Measurements from ENCODE around the gene SMAD1. TPM values are rescaled to one million over a fixed set of nuclear protein-coding genes. Genes with fewer than 3 reads are reported as not detected.

Gene SMAD1
- total RNA-seq, 1 experiment from 2014 or later: 23.0 TPM

DNA sequence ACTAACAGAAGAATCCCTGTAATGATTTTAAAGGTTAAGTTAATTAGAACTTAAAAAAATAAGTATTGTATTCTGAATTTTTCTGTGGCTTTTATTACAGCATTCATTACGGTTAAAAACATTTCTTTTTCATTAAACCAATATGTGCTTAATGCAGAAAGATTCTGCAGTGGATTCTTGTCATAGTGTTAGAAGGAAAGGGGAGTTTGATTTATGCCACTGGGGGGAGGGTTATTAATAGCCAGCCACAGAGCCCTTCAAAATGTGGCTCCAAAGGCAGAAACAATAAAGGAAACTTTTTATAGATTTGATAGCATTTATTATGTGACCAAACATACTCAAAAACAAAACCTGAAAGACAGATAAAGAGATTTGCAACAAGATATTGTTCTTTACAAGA lies 9.1 kb downstream of the SMAD1 start:
- H3K9me3 ChIP-seq (ENCODE audit: control insufficient read depth in 1 of 2, insufficient read depth in 1 of 2, low read depth in 1 of 2, low read length in 2 of 2): no peaks in the 10 kb centered on the region
- no peak for DNase-seq (ENCODE audit: low read depth, low spot score)
- no peaks in the 10 kb centered on the region for H3K9me2 ChIP-seq (ENCODE audit: insufficient read depth)
- no peak overlapping the region for H3K9ac ChIP-seq (ENCODE audit: low read length)
- no TSS peak for BruUV-seq (replicated peaks)
- H3K36me3 ChIP-seq (ENCODE audit: control insufficient read depth in 1 of 2, insufficient read depth in 2 of 2, low read length in 2 of 2): no peaks in the 10 kb centered on the region
- POLR2A ChIA-PET: no interaction called here
- no peak overlapping the region for H3K4me3 ChIP-seq (replicated peaks in 1 of 2; ENCODE audit: low read depth in 1 of 2, low read length in 2 of 2)
- no peak overlapping the region for H2AFZ ChIP-seq (ENCODE audit: low read depth, low read length, poor library complexity, severe bottlenecking)
- H4K20me1 ChIP-seq (ENCODE audit: insufficient read depth): no peaks in the 10 kb centered on the region
- intact Hi-C loops (cut with micrococcal nuclease): no loop called here
- CTCF ChIA-PET: no interaction called here
- ATAC-seq: no peak
- no peak for TF ChIP-seq RAD21 (IDR thresholded peaks at IDR 0.05; ENCODE audit: low read depth)
- TF ChIP-seq, protein P1, sequence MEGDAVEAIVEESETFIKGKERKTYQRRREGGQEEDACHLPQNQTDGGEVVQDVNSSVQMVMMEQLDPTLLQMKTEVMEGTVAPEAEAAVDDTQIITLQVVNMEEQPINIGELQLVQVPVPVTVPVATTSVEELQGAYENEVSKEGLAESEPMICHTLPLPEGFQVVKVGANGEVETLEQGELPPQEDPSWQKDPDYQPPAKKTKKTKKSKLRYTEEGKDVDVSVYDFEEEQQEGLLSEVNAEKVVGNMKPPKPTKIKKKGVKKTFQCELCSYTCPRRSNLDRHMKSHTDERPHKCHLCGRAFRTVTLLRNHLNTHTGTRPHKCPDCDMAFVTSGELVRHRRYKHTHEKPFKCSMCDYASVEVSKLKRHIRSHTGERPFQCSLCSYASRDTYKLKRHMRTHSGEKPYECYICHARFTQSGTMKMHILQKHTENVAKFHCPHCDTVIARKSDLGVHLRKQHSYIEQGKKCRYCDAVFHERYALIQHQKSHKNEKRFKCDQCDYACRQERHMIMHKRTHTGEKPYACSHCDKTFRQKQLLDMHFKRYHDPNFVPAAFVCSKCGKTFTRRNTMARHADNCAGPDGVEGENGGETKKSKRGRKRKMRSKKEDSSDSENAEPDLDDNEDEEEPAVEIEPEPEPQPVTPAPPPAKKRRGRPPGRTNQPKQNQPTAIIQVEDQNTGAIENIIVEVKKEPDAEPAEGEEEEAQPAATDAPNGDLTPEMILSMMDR (IDR thresholded peaks at IDR 0.05 in 2 of 3, conservative IDR thresholded peaks at IDR 0.05 in 1 of 3; ENCODE audit: borderline replicate concordance in 1 of 3, insufficient read depth in 1 of 3, low read depth in 2 of 3, low read length in 2 of 3): no peak
- RAD21 ChIA-PET (ENCODE audit: low non-redundant PET in 1 of 2, low total read pairs in 2 of 2, uncharacterized antibody in 2 of 2, unreplicated experiment in 2 of 2): no interaction called here
- peaks cover 65% of the 10 kb centered on the region for H3K79me2 ChIP-seq (ENCODE audit: insufficient read depth, low read length)
- H3K27me3 ChIP-seq (ENCODE audit: insufficient read depth, low read length): no peaks in the 10 kb centered on the region
- H3K27ac ChIP-seq (ENCODE audit: low read depth, low read length): no peak overlapping the region
- no peak overlapping the region for H3K4me2 ChIP-seq (ENCODE audit: low read length)
- H3K4me1 ChIP-seq (ENCODE audit: control insufficient read depth in 1 of 2, insufficient read depth in 2 of 2, low read length in 2 of 2): no peaks in the 10 kb centered on the region

DNA sequence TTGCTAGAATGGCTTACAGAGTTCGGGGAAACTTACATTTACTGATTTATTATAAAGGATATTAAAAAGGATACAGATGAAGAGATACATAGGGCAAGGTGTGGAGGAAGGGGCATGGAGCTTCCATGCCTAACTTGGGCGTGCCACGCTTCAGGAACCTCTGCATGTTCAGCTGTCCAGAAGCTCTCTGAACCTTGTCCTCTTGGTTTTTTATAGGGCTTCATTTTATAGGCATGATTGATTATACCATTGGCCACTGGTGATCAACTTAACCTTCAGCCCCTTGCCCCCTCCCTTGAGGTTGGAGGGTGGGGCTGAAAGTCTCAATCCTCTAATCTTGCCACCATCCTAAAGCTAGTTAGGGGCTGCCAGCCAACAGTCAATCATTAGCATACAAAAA lies 10.7 kb downstream of the SMAD1 start:
- Histone ChIP-seq H3K36me3 (ENCODE audit: control insufficient read depth in 1 of 2, insufficient read depth in 2 of 2, low read length in 2 of 2) (no peaks in the 10 kb centered on the region), H3K4me3 (replicated peaks in 1 of 2; ENCODE audit: low read depth in 1 of 2, low read length in 2 of 2) (no peak overlapping the region), H2AFZ (ENCODE audit: low read depth, low read length, poor library complexity, severe bottlenecking) (no peak overlapping the region), H3K4me2 (ENCODE audit: low read length) (no peak overlapping the region), H3K79me2 (ENCODE audit: insufficient read depth, low read length) (peaks cover 56% of the 10 kb centered on the region), H3K27ac (ENCODE audit: low read depth, low read length) (no peak overlapping the region), H3K9me2 (ENCODE audit: insufficient read depth) (no peaks in the 10 kb centered on the region), H3K9me3 (ENCODE audit: control insufficient read depth in 1 of 2, insufficient read depth in 1 of 2, low read depth in 1 of 2, low read length in 2 of 2) (no peaks in the 10 kb centered on the region), H4K20me1 (ENCODE audit: insufficient read depth) (no peaks in the 10 kb centered on the region), H3K9ac (ENCODE audit: low read length) (no peak overlapping the region), H3K27me3 (ENCODE audit: insufficient read depth, low read length) (no peaks in the 10 kb centered on the region), H3K4me1 (ENCODE audit: control insufficient read depth in 1 of 2, insufficient read depth in 2 of 2, low read length in 2 of 2) (no peaks in the 10 kb centered on the region)
- ChIA-PET CTCF (no interaction called here), POLR2A (no interaction called here), RAD21 (ENCODE audit: low non-redundant PET in 1 of 2, low total read pairs in 2 of 2, uncharacterized antibody in 2 of 2, unreplicated experiment in 2 of 2) (no interaction called here)
- no TSS peak for BruUV-seq (replicated peaks)
- intact Hi-C loops (cut with micrococcal nuclease): no loop called here
- no peak for TF ChIP-seq RAD21 (IDR thresholded peaks at IDR 0.05; ENCODE audit: low read depth)
- TF ChIP-seq, protein P2, sequence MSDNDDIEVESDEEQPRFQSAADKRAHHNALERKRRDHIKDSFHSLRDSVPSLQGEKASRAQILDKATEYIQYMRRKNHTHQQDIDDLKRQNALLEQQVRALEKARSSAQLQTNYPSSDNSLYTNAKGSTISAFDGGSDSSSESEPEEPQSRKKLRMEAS (IDR thresholded peaks at IDR 0.05): no peak
- TF ChIP-seq, protein P3, sequence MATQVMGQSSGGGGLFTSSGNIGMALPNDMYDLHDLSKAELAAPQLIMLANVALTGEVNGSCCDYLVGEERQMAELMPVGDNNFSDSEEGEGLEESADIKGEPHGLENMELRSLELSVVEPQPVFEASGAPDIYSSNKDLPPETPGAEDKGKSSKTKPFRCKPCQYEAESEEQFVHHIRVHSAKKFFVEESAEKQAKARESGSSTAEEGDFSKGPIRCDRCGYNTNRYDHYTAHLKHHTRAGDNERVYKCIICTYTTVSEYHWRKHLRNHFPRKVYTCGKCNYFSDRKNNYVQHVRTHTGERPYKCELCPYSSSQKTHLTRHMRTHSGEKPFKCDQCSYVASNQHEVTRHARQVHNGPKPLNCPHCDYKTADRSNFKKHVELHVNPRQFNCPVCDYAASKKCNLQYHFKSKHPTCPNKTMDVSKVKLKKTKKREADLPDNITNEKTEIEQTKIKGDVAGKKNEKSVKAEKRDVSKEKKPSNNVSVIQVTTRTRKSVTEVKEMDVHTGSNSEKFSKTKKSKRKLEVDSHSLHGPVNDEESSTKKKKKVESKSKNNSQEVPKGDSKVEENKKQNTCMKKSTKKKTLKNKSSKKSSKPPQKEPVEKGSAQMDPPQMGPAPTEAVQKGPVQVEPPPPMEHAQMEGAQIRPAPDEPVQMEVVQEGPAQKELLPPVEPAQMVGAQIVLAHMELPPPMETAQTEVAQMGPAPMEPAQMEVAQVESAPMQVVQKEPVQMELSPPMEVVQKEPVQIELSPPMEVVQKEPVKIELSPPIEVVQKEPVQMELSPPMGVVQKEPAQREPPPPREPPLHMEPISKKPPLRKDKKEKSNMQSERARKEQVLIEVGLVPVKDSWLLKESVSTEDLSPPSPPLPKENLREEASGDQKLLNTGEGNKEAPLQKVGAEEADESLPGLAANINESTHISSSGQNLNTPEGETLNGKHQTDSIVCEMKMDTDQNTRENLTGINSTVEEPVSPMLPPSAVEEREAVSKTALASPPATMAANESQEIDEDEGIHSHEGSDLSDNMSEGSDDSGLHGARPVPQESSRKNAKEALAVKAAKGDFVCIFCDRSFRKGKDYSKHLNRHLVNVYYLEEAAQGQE (IDR thresholded peaks at IDR 0.05; ENCODE audit: low read depth): no peak
- no peak for TF ChIP-seq CEBPB (IDR thresholded peaks at IDR 0.05; ENCODE audit: low read depth)
- TF ChIP-seq ZFX (IDR thresholded peaks at IDR 0.05): no peak
- TF ChIP-seq, protein P1 (IDR thresholded peaks at IDR 0.05 in 2 of 3, conservative IDR thresholded peaks at IDR 0.05 in 1 of 3; ENCODE audit: borderline replicate concordance in 1 of 3, insufficient read depth in 1 of 3, low read depth in 2 of 3, low read length in 2 of 3): no peak
- TF ChIP-seq SRF (IDR thresholded peaks at IDR 0.05; ENCODE audit: low read depth): no peak
- no peak for TF ChIP-seq SIN3A (IDR thresholded peaks at IDR 0.05; ENCODE audit: low read depth)
- TF ChIP-seq, protein P4, sequence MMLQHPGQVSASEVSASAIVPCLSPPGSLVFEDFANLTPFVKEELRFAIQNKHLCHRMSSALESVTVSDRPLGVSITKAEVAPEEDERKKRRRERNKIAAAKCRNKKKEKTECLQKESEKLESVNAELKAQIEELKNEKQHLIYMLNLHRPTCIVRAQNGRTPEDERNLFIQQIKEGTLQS (IDR thresholded peaks at IDR 0.05): no peak
- no peak for TF ChIP-seq TCF7L2 (IDR thresholded peaks at IDR 0.05; ENCODE audit: borderline replicate concordance, extremely low read depth, insufficient read depth, insufficient read length)
- no peak for ATAC-seq
- DNase-seq (ENCODE audit: low read depth, low spot score): no peak

All from HCT116 (cell line).